GM21381 (cell line): ENCODE results near the gene USP4.
"Not testable (repeated sequence)": the region's sequence is repeated elsewhere in the genome, so short reads cannot be mapped to it uniquely, and the experiment has no call there.

ENCODE experiments used
- ATAC-seq: cut with Tn5 transposase; IDR thresholded peaks from one replicate; pipeline ENCODE4 v1.9.1; 2021; ENCODE audit warnings: mild to moderate bottlenecking, moderate library complexity; ENCODE audit not compliant: unreplicated experiment

Gene USP4

GRCh38 chr3:49351521-49352011 lies 11.7 kb upstream of the USP4 start:
- ATAC-seq, result no peak

- no peak for ATAC-seq
Observed at GRCh38 chr3:49349348-49350114, 9.7 kb upstream of the USP4 start.

GRCh38 chr3:49348361-49348760 lies 8.5 kb upstream of the USP4 start:
- ATAC-seq, result not testable (repeated sequence)

GRCh38 chr3:49346797-49347251 lies 7.0 kb upstream of the USP4 start:
- ATAC-seq, result no peak

GRCh38 chr3:49343163-49343562 lies 3.3 kb upstream of the USP4 start:
- no peak for ATAC-seq

- ATAC-seq, result no peak
Observed at GRCh38 chr3:49341996-49342395, 2.1 kb upstream of the USP4 start.

GRCh38 chr3:49339581-49339940 lies 292 bp downstream of the USP4 start:
- no peak for ATAC-seq

- ATAC-seq, result no peak
Observed at GRCh38 chr3:49333916-49334633, 5.8 kb downstream of the USP4 start.

GRCh38 chr3:49333091-49333490 lies 6.8 kb downstream of the USP4 start:
- ATAC-seq, result no peak

GRCh38 chr3:49329186-49329585 lies 10.7 kb downstream of the USP4 start:
- no peak for ATAC-seq

GRCh38 chr3:49328350-49328749 lies 11.5 kb downstream of the USP4 start:
- ATAC-seq, result not testable (repeated sequence)

GRCh38 chr3:49327485-49327884 lies 12.4 kb downstream of the USP4 start:
- no peak for ATAC-seq

GRCh38 chr3:49324768-49325167 lies 15.1 kb downstream of the USP4 start:
- ATAC-seq, result no peak

GRCh38 chr3:49316696-49317457 lies 23.0 kb downstream of the USP4 start:
- no peak for ATAC-seq

GRCh38 chr3:49313896-49314688 lies 25.8 kb downstream of the USP4 start:
- no peak for ATAC-seq

- ATAC-seq, result no peak
Observed at GRCh38 chr3:49311283-49311682, 28.6 kb downstream of the USP4 start.

- ATAC-seq, result no peak
Observed at GRCh38 chr3:49310677-49311076, 29.2 kb downstream of the USP4 start.

GRCh38 chr3:49305608-49306007 lies 34.2 kb downstream of the USP4 start:
- ATAC-seq, result no peak

GRCh38 chr3:49302613-49303012 lies 37.2 kb downstream of the USP4 start:
- no peak for ATAC-seq

- no peak for ATAC-seq
Observed at GRCh38 chr3:49300595-49300994, 39.3 kb downstream of the USP4 start.

- no peak for ATAC-seq
Observed at GRCh38 chr3:49298511-49298910, 41.3 kb downstream of the USP4 start.
